Smooth muscle cell (in vitro differentiated cells): ENCODE data around the gene PLEKHA3. TPM values are rescaled to one million over a fixed set of nuclear protein-coding genes. Genes with fewer than 3 reads are reported as not detected.

Experiments used
- DNase-seq: peaks from one replicate; lab custom pipeline; 2025; ENCODE audit not compliant: unreplicated experiment; lab: John Stamatoyannopoulos, UW
- H2AFZ ChIP-seq: fragments of 200-600 bp; sonication (generic); 2 replicates; pipeline ENCODE4 v1.6.0; 2016; ENCODE audit warnings: antibody characterized with exemption, low read depth, mild to moderate bottlenecking
- H3F3A ChIP-seq: fragments of 200-600 bp; sonication (generic); 2 replicates; pipeline ENCODE4 v1.6.0; 2017; ENCODE audit warnings: antibody characterized with exemption, low read depth
- H3K27ac ChIP-seq: fragments of 200-600 bp; sonication (generic); 2 replicates; pipeline ENCODE4 v1.5.1; 2016; ENCODE audit warnings: low read depth, mild to moderate bottlenecking
- H3K27me3 ChIP-seq: fragments of 200-600 bp; sonication (generic); 2 replicates; pipeline ENCODE4 v1.6.1; 2016; ENCODE audit warnings: low read depth, mild to moderate bottlenecking
- H3K36me3 ChIP-seq: fragments of 200-600 bp; sonication (generic); 2 replicates; pipeline ENCODE4 v1.5.1; 2016; ENCODE audit warnings: low read depth
- H3K4me1 ChIP-seq: fragments of 200-600 bp; sonication (generic); 2 replicates; pipeline ENCODE4 v1.5.1; 2016; ENCODE audit warnings: low read depth
- H3K4me2 ChIP-seq: fragments of 200-600 bp; sonication (generic); 2 replicates; pipeline ENCODE4 v1.6.0; 2016; ENCODE audit warnings: mild to moderate bottlenecking
- H3K4me3 ChIP-seq: fragments of 200-600 bp; sonication (generic); 2 replicates; pipeline ENCODE4 v1.5.1; 2016; ENCODE audit warnings: mild to moderate bottlenecking
- H3K79me2 ChIP-seq: fragments of 200-600 bp; sonication (generic); 2 replicates; pipeline ENCODE4 v1.6.0; 2016; ENCODE audit warnings: low read depth, mild to moderate bottlenecking
- H3K9ac ChIP-seq: fragments of 200-600 bp; sonication (generic); 2 replicates; pipeline ENCODE4 v1.6.0; 2016; ENCODE audit warnings: low read depth
- H3K9me3 ChIP-seq: fragments of 200-600 bp; sonication (generic); replicated peaks from 2 replicates; pipeline ENCODE4 v1.5.1; 2016; ENCODE audit warnings: low read depth
- H4K20me1 ChIP-seq: fragments of 200-600 bp; sonication (generic); 2 replicates; pipeline ENCODE4 v1.6.0; 2016; ENCODE audit warnings: low read depth
- whole genome bisulfite sequencing: methylation state at CpG from one replicate; pipeline ENCODE4 v1.1.7; 2016; ENCODE audit warnings: low lambda C conversion rate; 5-methylcytosine and 5-hydroxymethylcytosine counted together
- polyA plus RNA-seq: library from polyadenylated mRNA; unstranded; fragments of >200 nt; fragmentation: Nextera tagmentation; extraction: Ambion mirVana; gene quantifications from 2 replicates; pipeline ENCODE4 v1.2.1, GENCODE V29; 2016
- total RNA-seq: library from RNA; depleted of rRNA; stranded (reverse); fragments of >200 nt; gene quantifications from 2 replicates; pipeline ENCODE4 v1.2.3, GENCODE V29; 2014
- TF ChIP-seq, protein P1 (sequence below): fragments of 200-600 bp; sonication (generic); IDR thresholded peaks from 2 replicates; pipeline ENCODE4 v1.5.1; 2017; ENCODE audit warnings: borderline replicate concordance, mild to moderate bottlenecking, antibody characterized with exemption; ENCODE audit not compliant: insufficient read depth, poor library complexity, severe bottlenecking

PLEKHA3 gene
- total and polyA plus RNA-seq, 2 experiments from 2014 or later = 9.9 to 37.9 TPM

DNA sequence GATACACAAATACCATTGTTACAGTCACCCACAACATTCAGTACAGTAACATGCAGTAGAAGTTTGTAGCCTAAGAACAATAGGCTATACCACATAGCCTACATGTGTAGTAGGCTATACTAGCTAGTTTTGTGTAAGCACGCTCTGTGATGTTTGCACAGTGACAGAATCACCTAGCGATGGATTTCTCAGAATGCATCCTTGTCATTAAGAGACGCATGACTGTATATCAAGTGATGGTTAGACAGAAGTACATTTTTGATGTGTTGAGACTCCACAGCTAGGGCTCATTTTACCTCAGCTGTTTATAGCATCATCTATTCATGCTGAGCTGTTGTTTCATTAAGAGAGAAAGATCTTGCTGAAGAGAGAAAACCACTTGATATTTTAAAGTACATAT, 19.4 kb downstream of the PLEKHA3 start:
- Histone ChIP-seq H2AFZ (no peak overlapping the region), H3K4me1 (no peaks in the 10 kb centered on the region), H3K4me3 (no peak overlapping the region), H3K36me3 (peaks cover 41% of the 10 kb centered on the region), H3K9ac (no peak overlapping the region), H4K20me1 (no peaks in the 10 kb centered on the region), H3K79me2 (no peaks in the 10 kb centered on the region), H3K9me3 (no peaks in the 10 kb centered on the region), H3F3A (no peaks in the 10 kb centered on the region), H3K4me2 (no peak overlapping the region), H3K27me3 (no peaks in the 10 kb centered on the region), H3K27ac (no peak overlapping the region)
- DNase-seq = no peak
- 97% methylated on average over 3 of the region's 3 CpGs for WGBS
- TF ChIP-seq, protein P1, sequence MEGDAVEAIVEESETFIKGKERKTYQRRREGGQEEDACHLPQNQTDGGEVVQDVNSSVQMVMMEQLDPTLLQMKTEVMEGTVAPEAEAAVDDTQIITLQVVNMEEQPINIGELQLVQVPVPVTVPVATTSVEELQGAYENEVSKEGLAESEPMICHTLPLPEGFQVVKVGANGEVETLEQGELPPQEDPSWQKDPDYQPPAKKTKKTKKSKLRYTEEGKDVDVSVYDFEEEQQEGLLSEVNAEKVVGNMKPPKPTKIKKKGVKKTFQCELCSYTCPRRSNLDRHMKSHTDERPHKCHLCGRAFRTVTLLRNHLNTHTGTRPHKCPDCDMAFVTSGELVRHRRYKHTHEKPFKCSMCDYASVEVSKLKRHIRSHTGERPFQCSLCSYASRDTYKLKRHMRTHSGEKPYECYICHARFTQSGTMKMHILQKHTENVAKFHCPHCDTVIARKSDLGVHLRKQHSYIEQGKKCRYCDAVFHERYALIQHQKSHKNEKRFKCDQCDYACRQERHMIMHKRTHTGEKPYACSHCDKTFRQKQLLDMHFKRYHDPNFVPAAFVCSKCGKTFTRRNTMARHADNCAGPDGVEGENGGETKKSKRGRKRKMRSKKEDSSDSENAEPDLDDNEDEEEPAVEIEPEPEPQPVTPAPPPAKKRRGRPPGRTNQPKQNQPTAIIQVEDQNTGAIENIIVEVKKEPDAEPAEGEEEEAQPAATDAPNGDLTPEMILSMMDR = no peak

DNA sequence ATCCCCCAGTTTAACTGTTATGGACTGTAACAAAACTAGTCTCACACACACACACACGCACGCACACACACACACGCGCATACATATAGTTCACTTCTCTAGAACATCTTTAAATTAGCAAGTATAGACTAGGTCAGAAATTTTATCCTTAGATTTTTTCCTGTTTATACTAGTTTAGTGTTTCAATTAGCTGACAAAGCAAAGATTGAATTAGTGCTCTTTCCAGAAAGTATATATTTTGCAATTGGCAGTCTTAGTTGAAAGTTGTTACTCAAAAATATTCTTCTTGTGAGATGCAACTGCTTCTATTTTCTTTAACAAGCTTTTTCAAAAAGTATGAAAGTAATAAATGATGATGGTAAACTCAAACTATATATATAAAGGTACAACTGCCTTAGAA, 22.5 kb downstream of the PLEKHA3 start:
- TF ChIP-seq, protein P1 = no peak
- 73% methylated on average over 4 of the region's 4 CpGs for WGBS
- no peak for DNase-seq
- no peak overlapping the region for H3K4me2 ChIP-seq
- H3K4me1 ChIP-seq = peaks cover 7% of the 10 kb centered on the region
- H3K9ac ChIP-seq = no peak overlapping the region
- H3K79me2 ChIP-seq = no peaks in the 10 kb centered on the region
- H3K36me3 ChIP-seq = peaks cover 40% of the 10 kb centered on the region
- H3K27ac ChIP-seq = no peak overlapping the region
- no peaks in the 10 kb centered on the region for H3K9me3 ChIP-seq
- H3F3A ChIP-seq = no peaks in the 10 kb centered on the region
- no peaks in the 10 kb centered on the region for H4K20me1 ChIP-seq
- H3K4me3 ChIP-seq = no peak overlapping the region
- no peaks in the 10 kb centered on the region for H3K27me3 ChIP-seq
- no peak overlapping the region for H2AFZ ChIP-seq

DNA sequence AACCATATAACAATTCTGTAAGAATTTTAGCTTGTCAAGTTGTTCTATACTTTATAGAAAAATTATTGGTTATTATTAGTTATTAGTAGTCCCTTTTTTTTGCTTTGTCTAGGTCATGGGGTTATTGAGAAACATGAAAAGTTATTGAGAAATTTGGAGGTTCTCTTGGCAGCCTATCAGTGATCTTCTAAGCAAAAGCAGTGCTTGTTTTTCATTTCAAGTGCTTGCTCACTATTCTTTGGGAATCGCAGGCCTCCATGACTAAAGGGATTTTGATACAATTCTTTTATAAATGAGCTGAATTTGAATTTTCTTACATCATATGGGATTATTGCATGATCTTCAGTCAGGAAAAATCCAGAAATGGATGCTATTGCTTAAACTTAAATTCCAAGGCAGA, 25.8 kb downstream of the PLEKHA3 start:
- H3K4me2 ChIP-seq = no peak overlapping the region
- H3K27ac ChIP-seq = no peak overlapping the region
- no peaks in the 10 kb centered on the region for H3K9me3 ChIP-seq
- no peaks in the 10 kb centered on the region for H3F3A ChIP-seq
- H3K9ac ChIP-seq = no peak overlapping the region
- H3K27me3 ChIP-seq = no peaks in the 10 kb centered on the region
- DNase-seq = no peak
- H3K4me1 ChIP-seq = peaks cover 7% of the 10 kb centered on the region
- H3K79me2 ChIP-seq = no peaks in the 10 kb centered on the region
- H3K36me3 ChIP-seq = peaks cover 20% of the 10 kb centered on the region
- TF ChIP-seq, protein P1 = no peak
- H2AFZ ChIP-seq = no peak overlapping the region
- no peak overlapping the region for H3K4me3 ChIP-seq
- H4K20me1 ChIP-seq = no peaks in the 10 kb centered on the region
- 96% methylated on average over 1 of the region's 1 CpG for WGBS

DNA sequence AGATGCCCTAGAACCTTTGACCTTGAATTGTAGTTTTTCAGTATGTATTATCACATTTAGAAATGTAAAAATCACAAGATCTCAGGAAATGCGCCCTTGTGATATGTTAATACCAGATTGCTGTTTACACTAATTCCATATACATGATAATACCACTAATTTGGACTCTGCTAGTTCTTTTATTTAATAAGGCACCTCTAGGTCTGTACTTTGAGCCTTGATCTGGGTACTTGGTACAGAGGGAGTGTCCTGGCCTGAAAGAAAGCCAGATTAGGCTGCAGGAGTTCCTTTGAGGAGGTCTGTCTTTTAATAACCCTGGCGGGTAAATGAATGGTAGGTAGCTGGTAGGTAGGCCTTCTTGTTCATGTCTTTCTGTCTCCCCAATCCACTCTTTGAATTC, 26.3 kb downstream of the PLEKHA3 start:
- no peak for DNase-seq

More for the DNA sequence above, 26.3 kb downstream of the PLEKHA3 start:
- WGBS = 85% methylated on average over 2 of the region's 2 CpGs
- Histone ChIP-seq H3K4me3 (no peak overlapping the region), H3K4me2 (no peak overlapping the region), H3K9me3 (no peaks in the 10 kb centered on the region), H3K27ac (no peak overlapping the region), H4K20me1 (no peaks in the 10 kb centered on the region), H3K4me1 (peaks cover 7% of the 10 kb centered on the region), H3F3A (no peaks in the 10 kb centered on the region), H3K9ac (no peak overlapping the region), H3K27me3 (no peaks in the 10 kb centered on the region), H2AFZ (no peak overlapping the region), H3K36me3 (peaks cover 16% of the 10 kb centered on the region), H3K79me2 (no peaks in the 10 kb centered on the region)
- TF ChIP-seq, protein P1 = no peak
